NK-92 treated with Interleukin-12 subunit alpha and Interleukin-12 subunit beta, amount 100 ng/mL, for 24 hours (cell line): ENCODE measurements around the gene BEX4.

Source experiments
- DNase-seq: peaks from one replicate; lab custom pipeline; 2025; lab: John Stamatoyannopoulos, UW

BEX4 gene

GRCh38 chrX:103236296-103236695, 21.4 kb downstream of the BEX4 start:
- no peak for DNase-seq

DNA sequence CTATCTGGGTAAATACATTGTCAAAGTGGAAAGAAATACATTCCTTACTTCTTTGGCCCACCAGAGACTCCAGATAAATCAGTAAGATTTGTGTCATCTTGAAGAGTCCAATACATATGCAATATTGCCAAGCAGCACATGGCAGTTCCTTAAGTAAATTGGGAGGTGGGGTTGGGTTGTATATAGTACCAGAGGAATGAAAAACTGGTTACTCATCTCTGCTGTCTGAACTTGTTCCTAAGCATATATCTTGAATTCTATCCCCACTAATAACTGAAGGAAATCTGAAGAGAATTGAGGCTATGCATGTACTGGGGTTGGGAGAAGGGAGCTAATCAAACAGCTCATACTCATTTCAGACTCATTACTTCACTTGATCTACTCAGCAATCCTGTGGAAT, 25.2 kb downstream of the BEX4 start:
- DNase-seq = no peak

- no peak for DNase-seq
These were observed 33.6 kb downstream of the BEX4 start for GRCh38 chrX:103248553-103248952.

- DNase-seq = no peak
These were observed 34.9 kb downstream of the BEX4 start for GRCh38 chrX:103249805-103250204.

GRCh38 chrX:103250977-103251376, 36.1 kb downstream of the BEX4 start:
- DNase-seq = no peak

DNA sequence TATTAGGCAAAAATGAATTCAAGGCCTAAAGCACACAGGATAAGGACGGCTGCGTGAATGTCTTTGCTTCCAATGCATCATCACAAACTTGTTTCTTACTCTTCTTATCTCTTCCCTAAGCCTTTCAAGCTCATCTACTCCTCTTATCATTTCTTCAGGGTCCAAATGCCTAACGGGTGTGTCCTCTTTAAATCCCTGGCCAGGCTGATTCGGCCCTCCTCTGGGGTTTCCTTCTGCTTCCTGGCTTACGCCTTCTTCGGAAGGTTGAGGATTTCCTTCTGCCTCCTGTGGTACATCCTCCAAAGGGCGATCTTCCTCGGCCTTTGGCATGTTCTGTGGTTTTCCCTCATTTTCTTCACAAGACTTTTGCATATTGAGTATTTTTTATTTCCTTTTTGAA, 38.7 kb downstream of the BEX4 start:
- no peak for DNase-seq

DNA sequence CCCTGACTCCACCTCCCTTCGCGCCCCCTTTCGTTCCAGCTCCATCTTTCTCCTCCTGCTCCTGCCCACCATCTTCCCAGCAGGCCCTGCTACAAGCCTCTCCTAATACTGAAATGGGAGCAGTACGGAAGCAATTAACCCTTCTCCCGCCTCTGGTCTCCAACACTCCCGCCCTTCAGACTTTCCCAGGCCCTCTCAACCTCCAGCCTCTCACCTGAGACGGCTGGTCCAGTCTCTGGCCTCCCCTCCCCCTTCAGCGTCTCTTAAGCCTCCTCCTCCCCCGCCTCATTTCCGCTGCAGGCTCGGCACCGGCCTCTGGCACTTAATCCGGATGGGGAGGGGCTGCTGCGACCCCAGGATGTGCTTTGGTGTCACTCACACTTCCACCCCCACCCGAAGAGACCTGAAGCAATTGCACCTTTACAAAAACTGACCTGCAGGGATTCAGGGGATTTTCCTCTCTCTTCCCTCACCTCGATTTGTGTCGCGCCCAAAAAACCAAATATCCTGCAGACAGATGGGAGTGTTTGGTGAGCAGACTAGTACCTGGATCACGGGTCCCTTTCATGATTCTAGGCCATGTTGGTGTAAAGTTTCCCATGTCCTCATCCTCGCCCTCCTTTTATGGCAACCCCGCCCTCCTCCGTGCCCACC, 39.4 kb downstream of the BEX4 start:
- no peak for DNase-seq

- no peak for DNase-seq
These were observed 40.1 kb downstream of the BEX4 start, which contains the start of gene TCEAL8 for GRCh38 chrX:103254921-103255493. TSS of gene TCEAL8 (minus strand) at chrX:103255155. CDS start at chrX:103253979, 1,176 bp downstream.

DNA sequence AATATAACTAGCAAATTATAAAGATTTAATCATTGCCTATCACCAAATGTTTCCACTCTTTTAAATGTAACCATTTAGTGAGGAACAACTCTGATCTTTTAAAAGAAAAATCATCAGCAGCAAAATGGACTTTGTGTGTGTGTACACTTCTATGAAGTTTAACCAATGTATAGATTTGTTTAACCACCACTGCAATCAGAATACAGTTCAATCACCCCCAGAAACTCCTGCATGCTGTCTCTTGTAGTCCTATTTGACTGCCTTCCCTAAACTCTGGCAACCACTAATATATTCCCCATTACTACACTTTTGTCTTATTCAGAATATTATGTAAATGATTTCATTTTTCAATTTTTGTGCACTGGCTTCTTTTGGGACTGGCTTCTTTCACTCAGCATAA, 41.7 kb downstream of the BEX4 start:
- no peak for DNase-seq

GRCh38 chrX:103258275-103258674, 43.4 kb downstream of the BEX4 start:
- DNase-seq = no peak
